Trophoblast cell (in vitro differentiated cells and primary cell): Measurements from ENCODE around the gene SPTLC3.
A peak's percentile ranks its signal among the peaks of the same experiment; 100 is the strongest.

ENCODE experiments used
- DNase-seq, 2 donors: peaks; one replicate each; pipeline ENCODE4 v3.0.0-alpha.2; 2016
- H2AFZ ChIP-seq: 2 replicates; pipeline ENCODE4 v1.6.1; 2013; ENCODE audit warnings: low read length, moderate library complexity, mild to moderate bottlenecking; ENCODE audit not compliant: insufficient read depth, poor library complexity
- H2AK5ac ChIP-seq: 2 replicates; pipeline ENCODE4 v1.6.1; 2013; ENCODE audit warnings: mild to moderate bottlenecking, low read length
- H2BK120ac ChIP-seq: 2 replicates; pipeline ENCODE4 v1.6.1; 2013; ENCODE audit warnings: low read length, mild to moderate bottlenecking, moderate library complexity; ENCODE audit not compliant: insufficient read depth, poor library complexity
- H2BK12ac ChIP-seq: 2 replicates; pipeline ENCODE4 v1.6.1; 2013; ENCODE audit warnings: mild to moderate bottlenecking, low read length, moderate library complexity
- H2BK5ac ChIP-seq: 2 replicates; pipeline ENCODE4 v1.6.1; 2013; ENCODE audit warnings: low read length, low read depth, moderate library complexity, mild to moderate bottlenecking; ENCODE audit not compliant: poor library complexity
- H3K14ac ChIP-seq: 2 replicates; pipeline ENCODE4 v1.6.1; 2013; ENCODE audit warnings: mild to moderate bottlenecking, low read length
- H3K18ac ChIP-seq: 2 replicates; pipeline ENCODE4 v1.6.1; 2013; ENCODE audit warnings: mild to moderate bottlenecking, low read length
- H3K23ac ChIP-seq: 2 replicates; pipeline ENCODE4 v1.6.1; 2013; ENCODE audit warnings: low read length
- H3K27ac ChIP-seq: 2 replicates; pipeline ENCODE4 v1.5.1; 2013; ENCODE audit warnings: low read depth, mild to moderate bottlenecking, inconsistent platforms, low read length, moderate library complexity
- H3K27me3 ChIP-seq: 2 replicates; pipeline ENCODE4 v1.6.1; 2013; ENCODE audit warnings: inconsistent platforms, mild to moderate bottlenecking, low read length, moderate library complexity; ENCODE audit not compliant: insufficient read depth
- H3K36me3 ChIP-seq, 2 experiments: 1 replicate in 1 of 2; 2 replicates in 1 of 2; pipeline ENCODE4 v1.6.1; 2013; ENCODE audit warnings: low read length in 2 of 2, mild to moderate bottlenecking in 2 of 2, moderate library complexity in 1 of 2; ENCODE audit not compliant: insufficient read depth in 2 of 2, control insufficient read depth in 1 of 2
- H3K4ac ChIP-seq: 2 replicates; pipeline ENCODE4 v1.6.1; 2013; ENCODE audit warnings: low read depth, mild to moderate bottlenecking, low read length, moderate library complexity
- H3K4me1 ChIP-seq, 2 experiments: 1 replicate in 1 of 2; 2 replicates in 1 of 2; pipeline ENCODE4 v1.6.1; 2013; ENCODE audit warnings: low read length in 2 of 2, mild to moderate bottlenecking in 2 of 2, moderate library complexity in 1 of 2; ENCODE audit not compliant: insufficient read depth in 2 of 2, control insufficient read depth in 1 of 2
- H3K4me2 ChIP-seq: 2 replicates; pipeline ENCODE4 v1.6.1; 2013; ENCODE audit warnings: inconsistent platforms, mild to moderate bottlenecking, low read length, moderate library complexity
- H3K4me3 ChIP-seq: 2 replicates; pipeline ENCODE4 v1.5.1; 2013; ENCODE audit warnings: mild to moderate bottlenecking, low read depth, low read length, inconsistent platforms
- H3K79me1 ChIP-seq: one replicate; pipeline ENCODE4 v1.6.1; 2013; ENCODE audit warnings: low read length
- H3K79me2 ChIP-seq: 2 replicates; pipeline ENCODE4 v1.6.1; 2013; ENCODE audit warnings: low read length, mild to moderate bottlenecking; ENCODE audit not compliant: control insufficient read depth, insufficient read depth, poor library complexity
- H3K9ac ChIP-seq: 2 replicates; pipeline ENCODE4 v1.6.1; 2013; ENCODE audit warnings: mild to moderate bottlenecking, low read length
- H3K9me3 ChIP-seq: 2 replicates; pipeline ENCODE4 v1.6.1; 2013; ENCODE audit warnings: low read depth, mild to moderate bottlenecking, control low read depth, inconsistent platforms, low read length; ENCODE audit not compliant: insufficient read depth
- H4K12ac ChIP-seq: 2 replicates; pipeline ENCODE4 v1.6.1; 2013; ENCODE audit warnings: low read depth, mild to moderate bottlenecking, low read length, moderate library complexity
- H4K8ac ChIP-seq: 2 replicates; pipeline ENCODE4 v1.6.1; 2013; ENCODE audit warnings: low read depth, mild to moderate bottlenecking, low read length, moderate library complexity
- H4K91ac ChIP-seq: one replicate; pipeline ENCODE4 v1.6.1; 2013; ENCODE audit warnings: low read depth, mild to moderate bottlenecking, low read length, moderate library complexity
- WGBS: extraction: QIAGEN DNeasy Blood & Tissue Kit; methylation state at CpG from one replicate; pipeline ENCODE4 v1.1.7; 2013; ENCODE audit warnings: missing lambda C conversion rate; ENCODE audit not compliant: insufficient read length, insufficient coverage; ENCODE audit errors: extremely low coverage; 5-methylcytosine and 5-hydroxymethylcytosine counted together

SPTLC3 gene

DNA sequence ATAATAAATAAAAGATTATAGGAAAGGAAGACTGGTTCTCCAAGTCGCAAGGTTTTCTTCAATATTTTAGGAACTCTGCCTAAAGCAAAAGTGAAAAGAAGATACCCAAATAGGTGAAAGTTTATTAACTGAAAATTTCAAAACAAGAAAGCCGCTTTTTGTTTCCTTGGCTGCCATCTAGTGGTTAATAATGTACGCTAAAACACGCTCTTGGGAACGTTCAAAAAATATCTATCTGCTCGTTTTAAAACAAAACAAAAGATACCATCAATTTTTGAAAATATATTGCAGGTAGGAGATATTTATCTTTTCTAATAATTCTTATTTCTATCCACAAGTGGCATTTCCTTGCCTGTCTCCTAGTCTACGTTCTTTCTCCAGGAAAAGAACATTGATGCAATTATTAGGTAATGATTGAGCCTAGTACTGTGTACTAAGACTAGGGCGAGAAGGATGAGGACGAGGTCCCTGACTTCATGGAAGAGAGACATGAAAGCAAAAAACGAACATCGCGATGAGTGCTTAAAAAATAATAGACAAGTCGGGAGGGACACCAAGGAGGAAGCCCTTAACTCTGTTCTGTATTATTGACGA is 97.2 kb downstream of the SPTLC3 start:
- Histone ChIP-seq H4K91ac (no peak overlapping the region), H3K4me1 (peaks cover 12 to 14% of the 10 kb centered on the region in 2 experiments), H3K4me3 (no peak overlapping the region), H3K4me2 (no peak overlapping the region), H3K9me3 (no peaks in the 10 kb centered on the region), H3K27ac (no peak overlapping the region), H4K8ac (no peak overlapping the region), H3K4ac (no peak overlapping the region), H4K12ac (no peak overlapping the region), H3K27me3 (no peaks in the 10 kb centered on the region), H2AFZ (no peak overlapping the region), H3K14ac (no peak overlapping the region), H2BK12ac (no peak overlapping the region), H2BK120ac (no peak overlapping the region), H3K18ac (no peak overlapping the region), H3K9ac (no peak overlapping the region), H2AK5ac (no peak overlapping the region), H3K79me2 (no peaks in the 10 kb centered on the region), H2BK5ac (no peak overlapping the region), H3K36me3 (no peaks in the 10 kb centered on the region), H3K79me1 (no peaks in the 10 kb centered on the region), H3K23ac (no peak overlapping the region)
- DNase-seq: peak in 1 of 2 donors; percentile 87
- WGBS: no CpG with 5 or more reads among the region's 14 CpGs

GRCh38 chr20:13109658-13110057 is 100.9 kb downstream of the SPTLC3 start:
- no peak overlapping the region for H3K4me3 ChIP-seq
- no peaks in the 10 kb centered on the region for H3K79me2 ChIP-seq
- no peaks in the 10 kb centered on the region for H3K79me1 ChIP-seq
- H3K27ac ChIP-seq: no peak overlapping the region
- H2AFZ ChIP-seq: no peak overlapping the region
- H3K4me1 ChIP-seq: peaks cover 0 to 2% of the 10 kb centered on the region in 2 experiments
- H3K9ac ChIP-seq: no peak overlapping the region
- no peaks in the 10 kb centered on the region for H3K27me3 ChIP-seq
- H3K4me2 ChIP-seq: no peak overlapping the region
- no peak overlapping the region for H2BK120ac ChIP-seq
- no peaks in the 10 kb centered on the region for H3K9me3 ChIP-seq
- WGBS: no CpG with 5 or more reads among the region's 4 CpGs
- no peak overlapping the region for H3K14ac ChIP-seq
- H3K36me3 ChIP-seq: no peaks in the 10 kb centered on the region
- no peak overlapping the region for H4K12ac ChIP-seq
- no peak overlapping the region for H3K18ac ChIP-seq
- no peak for DNase-seq
- H4K91ac ChIP-seq: no peak overlapping the region
- H3K23ac ChIP-seq: no peak overlapping the region
- no peak overlapping the region for H4K8ac ChIP-seq
- no peak overlapping the region for H3K4ac ChIP-seq
- H2AK5ac ChIP-seq: no peak overlapping the region
- no peak overlapping the region for H2BK5ac ChIP-seq
- no peak overlapping the region for H2BK12ac ChIP-seq

DNA sequence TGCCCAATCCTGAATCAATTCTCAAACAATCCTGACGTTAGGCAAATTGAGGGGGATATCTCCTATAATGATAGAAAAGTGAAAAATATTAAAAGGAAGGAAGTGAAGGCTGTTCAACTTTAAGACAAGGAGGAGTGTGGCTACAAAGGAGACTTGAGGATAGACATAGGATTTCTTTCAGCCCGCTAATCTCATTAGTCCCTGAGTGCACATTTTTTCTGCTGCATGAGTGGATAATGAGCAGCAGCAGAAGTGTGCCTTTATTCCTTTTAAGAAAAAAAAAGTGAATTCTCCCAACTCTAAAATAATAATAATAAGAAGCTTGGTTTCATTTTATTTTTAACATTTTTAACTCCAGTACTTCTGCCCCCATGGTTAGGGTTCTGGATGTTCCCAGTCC is 102.0 kb downstream of the SPTLC3 start:
- H3K23ac ChIP-seq: no peak overlapping the region
- H3K79me1 ChIP-seq: no peaks in the 10 kb centered on the region
- no peak overlapping the region for H2AFZ ChIP-seq
- H4K8ac ChIP-seq: no peak overlapping the region
- H4K91ac ChIP-seq: no peak overlapping the region
- H2BK12ac ChIP-seq: no peak overlapping the region
- H3K27ac ChIP-seq: no peak overlapping the region
- no peak for DNase-seq
- H3K4me3 ChIP-seq: no peak overlapping the region
- no peak overlapping the region for H2BK5ac ChIP-seq
- no peaks in the 10 kb centered on the region for H3K4me1 ChIP-seq
- H3K4ac ChIP-seq: no peak overlapping the region
- H3K9ac ChIP-seq: no peak overlapping the region
- no peak overlapping the region for H3K14ac ChIP-seq
- no peak overlapping the region for H4K12ac ChIP-seq
- H3K27me3 ChIP-seq: no peaks in the 10 kb centered on the region
- no peak overlapping the region for H3K18ac ChIP-seq
- H3K36me3 ChIP-seq: no peaks in the 10 kb centered on the region
- H3K79me2 ChIP-seq: no peaks in the 10 kb centered on the region
- no peaks in the 10 kb centered on the region for H3K9me3 ChIP-seq
- no peak overlapping the region for H2BK120ac ChIP-seq
- no peak overlapping the region for H2AK5ac ChIP-seq
- no peak overlapping the region for H3K4me2 ChIP-seq
- no CpG with 5 or more reads among the region's 2 CpGs for WGBS

DNA sequence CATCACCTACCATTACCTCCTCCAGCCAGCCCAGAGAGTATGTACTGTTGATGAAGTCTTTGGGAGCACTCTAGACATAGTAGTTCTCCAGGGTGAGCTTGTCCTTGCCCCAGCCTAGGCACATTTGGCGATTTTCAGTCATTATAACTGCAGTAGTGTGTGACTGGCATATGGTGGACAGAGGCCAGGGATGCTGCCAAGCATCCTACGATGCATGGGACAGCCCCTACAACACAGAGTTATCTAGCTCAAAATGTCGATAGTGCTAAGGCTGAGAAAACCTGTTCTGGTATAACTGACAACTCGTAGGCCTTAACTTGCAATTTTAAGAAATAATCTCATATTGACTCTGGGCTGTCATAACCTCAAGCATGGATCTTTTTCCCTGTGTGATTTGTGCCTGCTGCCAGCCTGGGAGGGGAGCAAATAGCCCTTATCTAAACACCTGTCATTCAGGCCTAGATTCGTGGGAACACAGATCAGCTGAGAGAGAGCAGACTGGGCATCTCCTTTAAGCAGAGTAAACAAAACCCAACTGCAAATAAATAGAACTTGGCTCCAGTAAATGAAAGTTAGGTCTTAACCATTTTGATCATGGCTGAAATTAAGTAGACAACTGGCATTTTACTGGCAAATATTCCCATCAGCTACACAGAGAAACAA is 102.6 kb downstream of the SPTLC3 start:
- H3K79me1 ChIP-seq: no peaks in the 10 kb centered on the region
- no peaks in the 10 kb centered on the region for H3K79me2 ChIP-seq
- no peak overlapping the region for H3K9ac ChIP-seq
- H3K27me3 ChIP-seq: no peaks in the 10 kb centered on the region
- H3K4me1 ChIP-seq: no peaks in the 10 kb centered on the region
- H4K91ac ChIP-seq: no peak overlapping the region
- H2BK120ac ChIP-seq: no peak overlapping the region
- WGBS: no CpG with 5 or more reads among the region's 5 CpGs
- no peak overlapping the region for H3K18ac ChIP-seq
- no peak overlapping the region for H3K23ac ChIP-seq
- H3K14ac ChIP-seq: no peak overlapping the region
- H3K4me3 ChIP-seq: no peak overlapping the region
- H4K12ac ChIP-seq: no peak overlapping the region
- no peak overlapping the region for H2AFZ ChIP-seq
- no peak for DNase-seq
- no peak overlapping the region for H3K4ac ChIP-seq
- H3K27ac ChIP-seq: no peak overlapping the region
- H2BK5ac ChIP-seq: no peak overlapping the region
- no peaks in the 10 kb centered on the region for H3K36me3 ChIP-seq
- H3K9me3 ChIP-seq: no peaks in the 10 kb centered on the region
- H4K8ac ChIP-seq: no peak overlapping the region
- H2AK5ac ChIP-seq: no peak overlapping the region
- no peak overlapping the region for H2BK12ac ChIP-seq
- H3K4me2 ChIP-seq: no peak overlapping the region
